ENCODE results near the gene LSM4. TPM values are rescaled to one million over a fixed set of nuclear protein-coding genes. Genes with fewer than 3 reads are reported as not detected.

The LSM4 gene
- total RNA-seq: 152 and 205 TPM in 2 replicates

GRCh38 chr19:18322759-18323460, at the start of gene LSM4:
Gene LSM4 (minus strand): TSS chr19:18323076. CDS start chr19:18323020, 56 bp downstream.

GRCh38 chr19:18340190-18340989, 17.5 kb upstream of the LSM4 start, which contains the start of gene PGPEP1:
Gene PGPEP1 (plus strand): TSS chr19:18340598. CDS start chr19:18340682, 84 bp downstream.

GRCh38 chr19:18281082-18282020, 41.5 kb downstream of the LSM4 start, which contains the start of gene JUND:
Gene JUND (minus strand): TSS chr19:18281622. CDS start chr19:18281484, 138 bp downstream.

GRCh38 chr19:18274219-18274780, 48.6 kb downstream of the LSM4 start, which contains the start of gene IQCN:
Gene IQCN (minus strand): TSS chr19:18274452. CDS start chr19:18269478, 4,974 bp downstream.

Small RNA genes lying within 50 kb of the gene (small RNA-seq; reads per million reads assigned to genes)
- not detected for gene MIR3188
- not detected for gene RN7SL513P
- gene RPL39P38: not detected

Other genes starting within 250 kb of the LSM4 start
- not detected in 2 replicates for gene IL12RB1, start 236.1 kb downstream of the LSM4 start, total RNA-seq
- gene MAST3, start 225.3 kb downstream of the LSM4 start, total RNA-seq: 1.6 TPM in 2 replicates
- gene PIK3R2, start 169.9 kb downstream of the LSM4 start, total RNA-seq: 34.9 and 72.3 TPM in 2 replicates
- 7.9 and 22.0 TPM in 2 replicates for gene IFI30, start 149.3 kb downstream of the LSM4 start, total RNA-seq
- 5.1 and 14.3 TPM in 2 replicates for gene MPV17L2, start 129.9 kb downstream of the LSM4 start, total RNA-seq
- gene RAB3A, start 119.0 kb downstream of the LSM4 start, total RNA-seq: 0.79 and 1.5 TPM in 2 replicates
- under 0.01 and 0.22 TPM in 2 replicates for gene PDE4C, start 96.6 kb downstream of the LSM4 start, total RNA-seq
- 2.5 and 3.5 TPM in 2 replicates for gene IQCN, start 48.6 kb downstream of the LSM4 start, total RNA-seq
- 213 and 219 TPM in 2 replicates for gene JUND, start 41.5 kb downstream of the LSM4 start, total RNA-seq
- 9.3 and 10.2 TPM in 2 replicates for gene PGPEP1, start 17.5 kb upstream of the LSM4 start, total RNA-seq
- gene GDF15, start 63.1 kb upstream of the LSM4 start, total RNA-seq: 1.4 and 4.7 TPM in 2 replicates
- gene LRRC25, start 74.5 kb upstream of the LSM4 start, total RNA-seq: not detected in 2 replicates
- 44.8 and 56.0 TPM in 2 replicates for gene SSBP4, start 96.3 kb upstream of the LSM4 start, total RNA-seq
- 13.7 and 23.2 TPM in 2 replicates for gene ISYNA1, start 115.1 kb upstream of the LSM4 start, total RNA-seq
- 15.5 and 17.3 TPM in 2 replicates for gene ELL, start 199.0 kb upstream of the LSM4 start, total RNA-seq
- gene FKBP8, start 220.5 kb upstream of the LSM4 start, total RNA-seq: 317 and 331 TPM in 2 replicates
- 83.2 and 108 TPM in 2 replicates for gene KXD1, start 234.8 kb upstream of the LSM4 start, total RNA-seq
- 980 and 1,286 TPM in 2 replicates for gene UBA52, start 248.8 kb upstream of the LSM4 start, total RNA-seq

All from placental epithelial cell (primary cell).